PC-9 (cell line): Measurements from ENCODE around the gene CDC42BPG. TPM values are rescaled to one million over a fixed set of nuclear protein-coding genes. Genes with fewer than 3 reads are reported as not detected.
"Not testable (repeated sequence)": the region's sequence is repeated elsewhere in the genome, so short reads cannot be mapped to it uniquely, and the experiment has no call there.

Experiments used
- BruUV-seq: library from RNA; stranded (reverse); fragments of 400-500 nt; replicated peaks from 2 replicates; lab custom pipeline; 2021; lab: Mats Ljungman, UMichigan
- CTCF ChIA-PET: fragments of 300-600 bp; sonication (Branson Sonifier 250); formaldehyde crosslinking; loops from one replicate; lab custom pipeline; 2022; ENCODE audit warnings: antibody characterized with exemption; lab: Charles Lee
- POLR2A ChIA-PET: fragments of 300-600 bp; sonication (Branson Sonifier 250); formaldehyde crosslinking; loops from one replicate; lab custom pipeline; 2022; ENCODE audit warnings: antibody characterized with exemption; ENCODE audit not compliant: unreplicated experiment; lab: Charles Lee
- DNase-seq, 2 experiments: peaks; one replicate each; pipeline versions ENCODE4 v3.0.0 to v3.0.0-alpha.2; 2015 to 2022; ENCODE audit warnings: mixed read lengths in 1 of 2
- H2AFZ ChIP-seq: fragments of 200-600 bp; sonication (generic); 2 replicates; pipeline ENCODE4 v1.8.1; 2017; ENCODE audit warnings: antibody characterized with exemption
- H3F3A ChIP-seq: fragments of 200-600 bp; sonication (generic); 2 replicates; pipeline ENCODE4 v1.8.1; 2017; ENCODE audit warnings: antibody characterized with exemption, mild to moderate bottlenecking, low read depth; ENCODE audit not compliant: insufficient read depth
- H3K27ac ChIP-seq: fragments of 200-600 bp; sonication (generic); 2 replicates; pipeline ENCODE4 v1.6.1; 2016; ENCODE audit warnings: mixed run types
- H3K27me3 ChIP-seq: fragments of 200-600 bp; sonication (generic); 2 replicates; pipeline ENCODE4 v1.6.1; 2016; ENCODE audit warnings: low read depth, mixed run types; ENCODE audit not compliant: insufficient read depth
- H3K36me3 ChIP-seq: fragments of 200-600 bp; sonication (generic); 2 replicates; pipeline ENCODE4 v1.6.1; 2016; ENCODE audit warnings: low read depth, mixed run types
- H3K4me1 ChIP-seq: fragments of 200-600 bp; sonication (generic); replicated peaks from 2 replicates; pipeline ENCODE4 v1.6.1; 2016; ENCODE audit warnings: mixed run types; ENCODE audit not compliant: insufficient read depth
- H3K4me2 ChIP-seq: fragments of 200-600 bp; sonication (generic); 2 replicates; pipeline ENCODE4 v1.6.1; 2017; ENCODE audit warnings: mixed run types
- H3K4me3 ChIP-seq: fragments of 200-600 bp; sonication (generic); 2 replicates; pipeline ENCODE4 v1.6.1; 2016; ENCODE audit warnings: mixed run types
- H3K79me2 ChIP-seq: fragments of 200-600 bp; sonication (generic); 2 replicates; pipeline ENCODE4 v1.6.1; 2017; ENCODE audit warnings: low read depth, mixed run types
- H3K9me2 ChIP-seq: fragments of 200-600 bp; sonication (generic); 2 replicates; pipeline ENCODE4 v1.8.1; 2017; ENCODE audit warnings: mild to moderate bottlenecking; ENCODE audit not compliant: insufficient read depth
- H3K9me3 ChIP-seq: fragments of 200-600 bp; sonication (generic); 2 replicates; pipeline ENCODE4 v1.8.1; 2016; ENCODE audit warnings: low read depth; ENCODE audit not compliant: insufficient read depth
- H4K20me1 ChIP-seq: fragments of 200-600 bp; sonication (generic); 2 replicates; pipeline ENCODE4 v1.8.1; 2017; ENCODE audit not compliant: insufficient read depth
- CTCF ChIP-seq: fragments of 200-600 bp; sonication (generic); conservative IDR thresholded peaks from 2 replicates; pipeline ENCODE4 v1.6.1; 2017; ENCODE audit warnings: mixed run types, antibody characterized with exemption, mild to moderate bottlenecking, moderate library complexity
- EZH2 ChIP-seq: fragments of 200-600 bp; sonication (generic); IDR thresholded peaks from 2 replicates; pipeline ENCODE4 v1.8.0; 2017; ENCODE audit warnings: antibody characterized with exemption, low read depth
- intact Hi-C: fragments of 100-400 bp; cut with micrococcal nuclease; formaldehyde crosslinking; loops from one replicate; pipeline ENCODE4 v1.10.0; 2022; ENCODE audit not compliant: unreplicated experiment
- total RNA-seq: library from RNA; stranded (reverse); gene quantifications from 2 replicates; pipeline ENCODE4 v1.2.3, GENCODE V29; 2021

Gene CDC42BPG
- total RNA-seq, 1 experiment from 2014 or later = 31.3 TPM

- DNase-seq = no peak
- Histone ChIP-seq H3K4me1 (peaks cover 68% of the 10 kb centered on the region), H3K9me2 (no peaks in the 10 kb centered on the region), H3K36me3 (0 out of 2 replicates have a peak, but pooled peaks cover 5% of the 10 kb centered on the region), H3K4me2 (peak overlapping the region; percentile 47), H4K20me1 (no peaks in the 10 kb centered on the region), H3K27me3 (no peaks in the 10 kb centered on the region), H3K79me2 (peaks cover 18% of the 10 kb centered on the region), H3K27ac (no peak overlapping the region), H3K9me3 (no peaks in the 10 kb centered on the region), H3F3A (peaks cover 60% of the 10 kb centered on the region; the same call in 1 of the 2 replicates), H3K4me3 (no peak overlapping the region), H2AFZ (no peak overlapping the region)
- BruUV-seq = no TSS peak
- TF ChIP-seq CTCF = no peak
- no peak for TF ChIP-seq EZH2
- intact Hi-C loops = loop anchor here (1.0 to 5.0 kb wide), 3 partner anchors 8 to 404 kb away; partner anchors contain the start of gene SNX15
- ChIA-PET CTCF (interaction anchor here (0.5 to 3.3 kb wide), 16 partner anchors 17 to 563 kb away, joined by 3 to 23 read pairs (median 4); partner anchors contain the start of genes ARL2, PPP2R5B and SNX15), POLR2A (interaction anchor here (0.5 to 1.6 kb wide), 9 partner anchors 13 to 499 kb away, joined by 3 to 15 read pairs (median 4); partner anchors contain the start of gene SF1)
These were observed 3.9 kb upstream of the CDC42BPG start for GRCh38 chr11:64848214-64848825.

- CTCF ChIA-PET = interaction anchor here (0.6 to 3.3 kb wide), 6 partner anchors 18 to 446 kb away, joined by 9 to 23 read pairs (median 12); no protein-coding TSS in a partner anchor
- peak overlapping the region; percentile 13; the same call in 1 of the 2 replicates for H3K4me2 ChIP-seq
These were observed 2.7 kb upstream of the CDC42BPG start for GRCh38 chr11:64846998-64847666.

GRCh38 chr11:64845776-64846129 lies 1.3 kb upstream of the CDC42BPG start:
- H3K9me2 ChIP-seq, H3K9me3 ChIP-seq, H3K36me3 ChIP-seq, H3K27ac ChIP-seq, DNase-seq, H3K4me3 ChIP-seq, H3K27me3 ChIP-seq, H3K4me2 ChIP-seq, H4K20me1 ChIP-seq, H2AFZ ChIP-seq: not testable (repeated sequence)
- POLR2A ChIA-PET = interaction anchor here (0.7 kb wide), 1 partner anchor 267 kb away, joined by 21 read pairs; no protein-coding TSS in a partner anchor
- H3F3A ChIP-seq = peaks cover 67% of the 10 kb centered on the region; the same call in 1 of the 2 replicates
- intact Hi-C loops = loop anchor here (2.0 to 5.0 kb wide), 4 partner anchors 167 to 407 kb away; partner anchors contain the start of genes SNX15 and TM7SF2
- CTCF ChIA-PET = interaction anchor here (0.6 kb wide), 2 partner anchors 52 to 265 kb away, joined by 3 to 4 read pairs; no protein-coding TSS in a partner anchor
- BruUV-seq = TSS peak; percentile 41
- H3K79me2 ChIP-seq = peaks cover 14% of the 10 kb centered on the region
- H3K4me1 ChIP-seq = peaks cover 68% of the 10 kb centered on the region

More at GRCh38 chr11:64846998-64847666, 2.7 kb upstream of the CDC42BPG start:
- no peak overlapping the region for H3K27ac ChIP-seq
- H4K20me1 ChIP-seq = no peaks in the 10 kb centered on the region
- H3K4me1 ChIP-seq = peaks cover 70% of the 10 kb centered on the region
- no peak overlapping the region for H2AFZ ChIP-seq
- no peaks in the 10 kb centered on the region for H3K9me3 ChIP-seq
- H3K36me3 ChIP-seq = no peaks in the 10 kb centered on the region
- H3F3A ChIP-seq = peaks cover 65% of the 10 kb centered on the region; the same call in 1 of the 2 replicates
- H3K9me2 ChIP-seq = no peaks in the 10 kb centered on the region
- TF ChIP-seq CTCF (peak; percentile 98), EZH2 (no peak)
- intact Hi-C loops = loop anchor here (1.0 to 5.0 kb wide), 6 partner anchors 47 to 405 kb away; partner anchors contain the start of genes SNX15 and TM7SF2
- POLR2A ChIA-PET = interaction anchor here (0.6 kb wide), 2 partner anchors 69 to 506 kb away, joined by 4 to 5 read pairs; no protein-coding TSS in a partner anchor
- DNase-seq = peak; percentile 83 to 95
- H3K4me3 ChIP-seq = no peak overlapping the region
- no peaks in the 10 kb centered on the region for H3K27me3 ChIP-seq
- peaks cover 10% of the 10 kb centered on the region for H3K79me2 ChIP-seq
- BruUV-seq = no TSS peak
